ENCODE data around the gene EID2B. TPM values are rescaled to one million over a fixed set of nuclear protein-coding genes. Genes with fewer than 3 reads are reported as not detected.

Gene EID2B
- total RNA-seq, 2 donors from 2014 or later = 5.6 to 6.2 TPM

DNA sequence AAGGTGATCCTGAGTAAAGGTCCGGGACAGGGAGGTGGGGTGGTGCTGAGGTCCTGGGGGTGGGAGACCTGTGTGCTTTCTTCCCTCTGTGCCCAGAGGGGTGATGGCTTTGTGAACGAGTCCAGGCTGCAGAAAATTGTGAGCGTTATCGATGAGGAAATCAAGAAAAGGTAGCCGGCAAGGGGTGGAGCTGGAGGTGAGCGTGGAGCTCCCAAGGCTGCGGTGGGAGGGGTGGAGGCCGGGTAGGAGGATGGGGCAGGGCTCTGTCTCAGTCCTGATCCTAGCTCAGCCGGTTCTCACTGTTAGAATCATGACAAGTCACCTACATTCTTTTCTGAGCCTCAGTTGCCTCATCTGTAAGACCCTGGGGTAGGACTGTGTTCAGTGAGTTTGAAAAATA is 13.7 kb downstream of the EID2B start:
- Histone ChIP-seq H3K27ac (no peak overlapping the region), H3K9me3 (no peaks in the 10 kb centered on the region), H3K27me3 (replicated peaks; ENCODE audit: insufficient read depth) (peaks cover 10% of the 10 kb centered on the region), H3K4me1 (ENCODE audit: control insufficient read depth in 1 of 2, low read depth in 2 of 2) (peaks cover 6 to 13% of the 10 kb centered on the region in 2 donors), H3K4me3 (no peak overlapping the region), H3K36me3 (no peaks in the 10 kb centered on the region)
- TF ChIP-seq, protein P1, sequence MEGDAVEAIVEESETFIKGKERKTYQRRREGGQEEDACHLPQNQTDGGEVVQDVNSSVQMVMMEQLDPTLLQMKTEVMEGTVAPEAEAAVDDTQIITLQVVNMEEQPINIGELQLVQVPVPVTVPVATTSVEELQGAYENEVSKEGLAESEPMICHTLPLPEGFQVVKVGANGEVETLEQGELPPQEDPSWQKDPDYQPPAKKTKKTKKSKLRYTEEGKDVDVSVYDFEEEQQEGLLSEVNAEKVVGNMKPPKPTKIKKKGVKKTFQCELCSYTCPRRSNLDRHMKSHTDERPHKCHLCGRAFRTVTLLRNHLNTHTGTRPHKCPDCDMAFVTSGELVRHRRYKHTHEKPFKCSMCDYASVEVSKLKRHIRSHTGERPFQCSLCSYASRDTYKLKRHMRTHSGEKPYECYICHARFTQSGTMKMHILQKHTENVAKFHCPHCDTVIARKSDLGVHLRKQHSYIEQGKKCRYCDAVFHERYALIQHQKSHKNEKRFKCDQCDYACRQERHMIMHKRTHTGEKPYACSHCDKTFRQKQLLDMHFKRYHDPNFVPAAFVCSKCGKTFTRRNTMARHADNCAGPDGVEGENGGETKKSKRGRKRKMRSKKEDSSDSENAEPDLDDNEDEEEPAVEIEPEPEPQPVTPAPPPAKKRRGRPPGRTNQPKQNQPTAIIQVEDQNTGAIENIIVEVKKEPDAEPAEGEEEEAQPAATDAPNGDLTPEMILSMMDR (IDR thresholded peaks at IDR 0.05) = no peak
- ATAC-seq (ENCODE audit: insufficient number of reproducible peaks, low FRiP score, low read depth) (no peak), DNase-seq (ENCODE audit: low spot score) (no peak)

DNA sequence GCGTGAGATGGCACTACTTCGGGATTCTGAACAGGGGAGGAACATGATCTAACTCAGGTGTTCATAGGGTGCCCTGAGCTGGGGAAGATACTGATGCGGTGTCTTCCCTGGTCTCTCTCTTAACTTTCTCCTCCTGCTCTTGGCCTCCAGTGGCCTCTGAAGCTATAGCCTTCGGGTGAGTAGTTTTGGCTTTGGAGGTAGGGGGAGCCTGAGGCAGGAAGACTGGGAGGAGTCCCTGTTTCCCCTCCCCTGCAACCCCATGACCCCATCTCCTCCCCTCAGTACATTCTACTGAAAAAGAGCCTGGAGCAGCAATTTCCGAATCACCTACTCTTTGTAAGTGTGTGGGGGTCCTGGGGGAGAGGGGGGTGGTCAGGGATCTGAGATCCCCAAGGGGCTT is 14.2 kb downstream of the EID2B start:
- Histone ChIP-seq H3K27ac (no peak overlapping the region), H3K9me3 (no peaks in the 10 kb centered on the region), H3K27me3 (replicated peaks; ENCODE audit: insufficient read depth) (peaks cover 13% of the 10 kb centered on the region), H3K4me3 (no peak overlapping the region), H3K4me1 (ENCODE audit: control insufficient read depth in 1 of 2, low read depth in 2 of 2) (peaks cover 6 to 13% of the 10 kb centered on the region in 2 donors), H3K36me3 (no peaks in the 10 kb centered on the region)
- ATAC-seq (ENCODE audit: insufficient number of reproducible peaks, low FRiP score, low read depth) (no peak), DNase-seq (ENCODE audit: low spot score) (no peak)
- TF ChIP-seq, protein P1 (IDR thresholded peaks at IDR 0.05) = no peak

DNA sequence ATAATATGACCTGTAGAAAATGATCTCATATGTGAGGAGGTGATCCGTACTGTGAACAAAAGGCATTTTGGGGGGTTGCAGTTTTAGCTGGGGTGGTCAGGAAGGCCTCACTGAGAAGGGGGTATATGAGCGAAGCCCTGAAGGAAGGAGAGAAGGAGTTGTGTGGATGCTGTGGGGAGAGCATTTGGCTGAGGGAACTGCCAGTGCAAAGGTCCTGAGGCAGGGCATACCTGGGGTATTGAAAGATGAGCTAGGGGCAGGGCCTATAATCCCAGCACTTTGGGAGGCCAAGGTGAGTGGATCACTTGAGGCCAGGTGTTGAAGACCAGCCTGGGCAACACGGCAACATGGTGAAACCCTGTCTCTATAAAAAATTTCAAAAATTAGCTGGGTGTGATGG is 15.2 kb downstream of the EID2B start:
- Histone ChIP-seq H3K4me1 (ENCODE audit: control insufficient read depth in 1 of 2, low read depth in 2 of 2) (peaks cover 6 to 13% of the 10 kb centered on the region in 2 donors), H3K27me3 (replicated peaks; ENCODE audit: insufficient read depth) (peaks cover 17% of the 10 kb centered on the region), H3K9me3 (no peaks in the 10 kb centered on the region), H3K4me3 (no peak overlapping the region), H3K36me3 (no peaks in the 10 kb centered on the region), H3K27ac (no peak overlapping the region)
- DNase-seq (ENCODE audit: low spot score) = no peak
- ATAC-seq (ENCODE audit: insufficient number of reproducible peaks, low FRiP score, low read depth) = no peak
- TF ChIP-seq, protein P1 (IDR thresholded peaks at IDR 0.05) = no peak

DNA sequence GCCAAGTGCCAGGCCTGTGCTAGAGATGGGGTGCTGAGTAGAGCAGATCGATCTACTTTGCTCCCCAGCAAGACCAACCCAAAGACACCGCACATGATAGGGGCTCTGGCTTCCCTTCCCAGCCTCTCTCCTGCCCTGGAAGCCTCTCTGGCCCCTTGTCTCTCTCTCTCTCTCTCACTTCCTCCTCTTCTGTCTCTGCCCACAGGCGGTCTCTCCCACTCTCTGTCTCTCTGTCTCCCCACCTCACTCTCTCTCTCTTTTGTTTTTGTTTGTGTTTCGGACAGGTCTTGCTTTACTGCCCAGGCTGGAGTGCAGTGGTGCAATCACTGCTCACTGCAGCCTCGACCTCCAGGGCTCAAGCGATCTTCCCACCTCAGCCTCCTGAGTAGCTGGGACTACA is 16.4 kb downstream of the EID2B start:
- H3K36me3 ChIP-seq = no peaks in the 10 kb centered on the region
- H3K27me3 ChIP-seq (replicated peaks; ENCODE audit: insufficient read depth) = peaks cover 17% of the 10 kb centered on the region
- H3K9me3 ChIP-seq = no peaks in the 10 kb centered on the region
- H3K4me1 ChIP-seq (ENCODE audit: control insufficient read depth in 1 of 2, low read depth in 2 of 2) = peaks cover 6 to 13% of the 10 kb centered on the region in 2 donors
- ATAC-seq (ENCODE audit: insufficient number of reproducible peaks, low FRiP score, low read depth) (no peak), DNase-seq (ENCODE audit: low spot score) (no peak)
- TF ChIP-seq, protein P1 (IDR thresholded peaks at IDR 0.05) = no peak
- no peak overlapping the region for H3K27ac ChIP-seq
- no peak overlapping the region for H3K4me3 ChIP-seq

DNA sequence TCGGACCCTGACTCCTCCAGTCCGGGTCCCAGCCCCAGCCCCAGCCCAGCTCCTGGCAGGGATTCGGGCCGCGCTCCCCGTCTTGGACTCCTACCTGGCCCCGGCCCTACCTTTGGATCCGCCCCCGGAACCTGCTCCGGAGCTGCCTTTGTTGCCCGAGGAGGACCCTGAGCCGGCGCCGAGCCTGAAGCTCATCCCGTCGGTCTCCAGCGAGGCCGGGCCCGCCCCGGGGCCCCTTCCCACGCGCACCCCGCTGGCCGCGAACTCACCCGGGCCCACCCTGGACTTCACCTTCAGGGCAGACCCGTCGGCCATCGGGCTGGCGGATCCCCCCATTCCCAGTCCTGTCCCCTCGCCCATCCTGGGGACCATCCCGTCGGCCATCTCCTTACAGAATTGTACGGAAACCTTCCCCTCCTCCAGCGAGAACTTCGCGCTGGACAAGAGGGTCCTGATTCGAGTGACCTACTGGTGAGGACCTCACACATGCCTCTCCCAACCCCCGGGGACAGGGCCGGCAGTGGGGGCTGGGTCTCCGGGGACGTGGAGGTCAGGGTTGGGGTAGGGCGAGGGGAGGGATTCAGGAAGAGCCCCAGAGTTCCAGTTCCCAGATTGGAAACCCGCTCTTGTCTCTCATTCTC is 17.0 kb downstream of the EID2B start:
- Histone ChIP-seq H3K4me1 (ENCODE audit: control insufficient read depth in 1 of 2, low read depth in 2 of 2) (peaks cover 6 to 13% of the 10 kb centered on the region in 2 donors), H3K9me3 (no peaks in the 10 kb centered on the region), H3K36me3 (no peaks in the 10 kb centered on the region), H3K27ac (no peak overlapping the region), H3K4me3 (peak overlapping the region; percentile 53), H3K27me3 (replicated peaks; ENCODE audit: insufficient read depth) (peaks cover 17% of the 10 kb centered on the region)
- TF ChIP-seq, protein P1 (IDR thresholded peaks at IDR 0.05) = no peak
- ATAC-seq (ENCODE audit: insufficient number of reproducible peaks, low FRiP score, low read depth) = no peak
- DNase-seq (ENCODE audit: low spot score) = no peak

All from thoracic aorta (tissue), 2 donors.